CD4-positive, alpha-beta T cell treated with Interferon gamma for 1 hour (primary cell): ENCODE results near the gene PDILT.
"Not testable (repeated sequence)": the region's sequence is repeated elsewhere in the genome, so short reads cannot be mapped to it uniquely, and the experiment has no call there.

Experiments
- DNase-seq: peaks from one replicate; pipeline ENCODE4 v3.0.0-alpha.2; 2020

The PDILT gene

GRCh38 chr16:20359997-20360396, 44.5 kb downstream of the PDILT start:
- no peak for DNase-seq

DNA sequence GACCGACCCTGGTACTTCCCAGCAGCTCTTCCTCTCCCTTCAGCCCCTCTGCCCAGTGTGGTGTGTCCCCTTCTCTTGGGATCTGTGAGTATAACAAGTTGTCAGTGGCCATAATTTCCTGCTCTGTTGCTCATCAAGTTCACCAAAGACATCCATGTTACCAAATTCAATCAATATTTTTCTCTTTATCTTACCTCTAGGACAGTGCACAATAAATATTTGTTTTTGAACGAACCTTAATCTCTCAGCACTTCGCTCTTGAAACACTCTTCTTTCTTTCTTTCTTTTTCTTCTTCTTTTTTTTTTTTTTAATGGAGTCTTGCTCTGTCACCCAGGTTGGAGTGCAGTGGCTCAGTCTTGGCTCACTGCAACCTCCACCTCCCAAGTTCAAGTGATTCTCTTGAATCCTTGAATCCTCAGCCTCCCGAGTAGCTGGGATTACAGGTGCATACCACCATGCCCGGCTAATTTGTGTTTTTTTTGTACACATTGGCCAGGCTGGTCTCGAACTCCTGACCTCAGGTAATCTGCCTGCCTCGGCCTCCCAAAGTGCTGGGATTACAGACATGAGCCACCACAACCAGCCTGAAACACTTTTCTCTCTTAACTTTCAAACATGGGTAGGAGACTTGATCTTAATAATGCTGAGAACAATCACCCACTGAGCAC, 49.3 kb downstream of the PDILT start:
- no peak for DNase-seq

- DNase-seq = no peak
These were observed 51.2 kb downstream of the PDILT start for GRCh38 chr16:20353379-20353778.

DNA sequence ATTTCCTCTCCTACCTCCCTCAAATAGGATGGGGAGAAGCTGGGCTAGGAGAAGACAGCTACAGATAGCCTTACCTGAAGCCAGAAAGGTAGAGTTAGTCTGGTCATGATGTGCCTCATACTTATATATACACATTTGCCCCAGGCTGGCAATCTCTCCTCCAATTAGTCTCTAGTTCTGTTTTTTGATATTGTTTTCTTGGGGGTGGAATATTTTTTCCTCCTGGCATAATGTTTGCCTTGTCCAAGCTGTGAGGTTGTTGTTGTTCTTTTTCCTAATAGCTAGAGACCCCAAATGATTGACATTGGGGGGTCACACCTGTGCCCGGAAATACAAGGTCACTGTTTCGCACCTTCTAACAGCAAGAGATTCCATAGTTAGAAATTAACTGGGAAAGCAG, 51.9 kb downstream of the PDILT start, which contains the start of gene UMOD:
Gene UMOD, minus strand, starts transcription at position 101 of the 400 bp plus-strand sequence. CDS start 1,978 bp downstream, outside the sequence.
- no peak for DNase-seq

GRCh38 chr16:20349615-20350014, 54.9 kb downstream of the PDILT start:
- DNase-seq = no peak

DNA sequence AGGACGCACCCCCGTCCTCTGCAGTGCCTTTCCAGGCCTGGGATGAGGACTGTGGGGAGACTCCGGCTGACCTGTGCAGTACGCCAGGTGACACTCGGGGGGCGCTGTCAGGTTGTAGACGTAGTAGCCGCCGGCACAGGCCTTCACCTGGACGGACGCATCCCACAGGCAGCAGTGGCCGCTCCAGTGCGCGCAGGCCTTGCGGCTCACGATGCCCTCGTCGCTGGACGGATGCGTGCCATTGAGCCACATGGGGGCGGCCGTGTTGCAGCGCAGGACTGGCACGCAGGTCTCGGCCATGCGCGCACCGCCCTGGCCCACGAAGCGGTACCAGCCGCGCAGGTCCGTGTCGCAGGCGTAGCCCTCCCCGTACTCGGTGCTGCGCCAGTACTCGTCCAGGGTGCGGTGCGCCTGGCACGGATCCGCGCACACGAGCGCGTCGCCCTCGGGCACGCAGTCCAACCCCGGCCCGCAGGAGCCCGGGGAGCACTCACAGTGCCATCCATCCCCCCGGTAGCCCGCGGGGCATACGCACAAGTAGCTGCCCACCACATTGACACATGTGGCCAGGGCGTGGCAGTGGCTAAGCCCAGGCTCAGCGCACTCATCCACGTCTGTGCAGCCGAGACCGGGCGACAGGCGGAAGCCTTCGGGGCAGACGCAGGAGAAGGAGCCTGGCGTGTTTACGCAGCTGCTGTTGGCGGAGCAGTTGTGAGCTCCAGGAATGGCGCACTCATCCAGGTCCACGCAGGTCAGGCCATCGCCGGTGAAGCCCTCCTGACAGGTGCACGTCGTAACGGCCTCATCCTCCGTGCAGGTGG, 56.0 kb downstream of the PDILT start:
- no peak for DNase-seq

- no peak for DNase-seq
These were observed 56.7 kb downstream of the PDILT start for GRCh38 chr16:20347666-20348364.

DNA sequence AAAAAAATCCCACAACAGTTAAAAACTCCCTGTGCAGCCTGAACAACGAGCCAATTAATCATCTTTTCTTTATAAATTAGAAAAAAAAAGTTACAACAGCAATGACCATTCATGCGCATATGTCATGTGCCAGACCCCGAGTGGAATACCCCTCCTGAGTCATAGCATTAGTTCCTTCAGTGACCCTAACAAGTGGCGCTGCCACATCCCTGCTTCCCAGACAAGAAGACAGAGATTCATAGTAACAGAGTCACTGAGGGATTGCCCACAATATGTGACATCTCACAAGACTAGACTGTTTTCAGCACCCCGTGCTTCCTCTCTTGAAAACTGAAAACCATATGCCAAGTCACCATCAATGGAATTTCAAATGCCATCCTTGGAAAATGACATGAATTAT, 59.9 kb downstream of the PDILT start:
- no peak for DNase-seq

- no peak for DNase-seq
These were observed 64.8 kb downstream of the PDILT start for GRCh38 chr16:20339744-20340143.

- DNase-seq = no peak
These were observed 67.6 kb downstream of the PDILT start for GRCh38 chr16:20336955-20337354.

DNA sequence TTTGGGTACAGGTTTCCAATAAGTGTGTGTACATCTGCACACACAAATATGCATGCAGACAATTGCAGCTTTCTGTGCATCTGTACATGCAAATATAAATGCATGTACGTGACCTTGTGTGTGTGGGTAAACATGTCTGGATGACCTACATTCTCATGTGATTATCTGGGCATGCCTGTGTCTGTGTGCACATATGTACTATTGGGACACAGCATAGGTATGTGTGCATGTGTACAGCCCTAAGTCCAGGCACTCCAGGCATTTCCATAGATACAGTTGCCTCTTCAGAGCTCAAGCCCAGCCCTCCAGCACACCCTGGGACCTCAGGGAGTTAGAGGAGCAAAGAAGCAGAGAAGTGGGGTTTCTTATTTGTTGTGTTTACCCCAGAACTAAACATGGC, 70.1 kb downstream of the PDILT start:
- DNase-seq = no peak

DNA sequence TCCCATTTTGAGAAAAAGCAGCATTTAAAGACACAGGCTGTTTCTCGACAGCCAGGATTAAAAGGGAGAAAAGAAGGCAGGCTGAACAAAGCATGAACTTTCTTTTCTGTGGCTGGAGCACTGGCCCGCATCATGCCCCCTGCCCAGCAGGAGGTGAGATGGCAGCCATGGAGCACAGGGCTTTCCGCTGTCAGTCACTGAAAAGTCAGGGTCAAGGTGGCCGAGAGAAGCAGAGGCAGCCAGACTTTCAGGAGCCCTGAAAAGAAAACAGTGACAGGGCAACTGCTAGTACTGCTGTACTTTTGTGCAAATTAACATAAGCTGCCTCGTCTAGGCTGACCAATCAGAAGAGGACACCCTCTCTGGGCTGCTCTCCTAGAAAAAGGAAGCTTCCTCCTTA, 71.4 kb downstream of the PDILT start:
- DNase-seq = no peak

- DNase-seq = no peak
These were observed 72.1 kb downstream of the PDILT start for GRCh38 chr16:20332411-20332810.

GRCh38 chr16:20331635-20332034, 72.9 kb downstream of the PDILT start:
- no peak for DNase-seq

- DNase-seq = no peak
These were observed 75.0 kb downstream of the PDILT start for GRCh38 chr16:20329392-20330138.

GRCh38 chr16:20327444-20328041, 77.0 kb downstream of the PDILT start, which contains the start of gene GP2:
Gene GP2, minus strand, starts transcription at chr16:20327513. Its CDS starts 1,082 bp downstream, at chr16:20326431.
- DNase-seq = no peak

GRCh38 chr16:20326321-20326720, 78.2 kb downstream of the PDILT start:
- DNase-seq = no peak

DNA sequence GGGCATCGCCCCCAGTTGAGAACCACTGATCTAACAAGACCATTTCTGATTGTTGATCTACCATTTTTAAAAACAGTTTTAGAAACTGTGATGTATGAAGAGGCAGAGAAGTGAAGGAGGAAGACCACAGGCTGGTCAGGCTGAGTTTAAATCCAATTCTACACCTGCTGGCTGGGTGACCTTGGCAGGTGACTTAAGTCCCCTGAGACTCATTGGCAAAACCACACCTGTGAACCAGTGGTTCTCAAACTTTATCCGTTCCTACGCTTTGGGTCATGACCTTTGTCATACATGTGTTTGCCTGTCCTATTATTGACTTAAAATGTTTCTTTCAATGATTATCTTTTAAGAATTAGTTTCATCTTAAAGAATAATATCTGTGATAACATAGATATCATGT, 79.5 kb downstream of the PDILT start:
- DNase-seq = no peak

DNA sequence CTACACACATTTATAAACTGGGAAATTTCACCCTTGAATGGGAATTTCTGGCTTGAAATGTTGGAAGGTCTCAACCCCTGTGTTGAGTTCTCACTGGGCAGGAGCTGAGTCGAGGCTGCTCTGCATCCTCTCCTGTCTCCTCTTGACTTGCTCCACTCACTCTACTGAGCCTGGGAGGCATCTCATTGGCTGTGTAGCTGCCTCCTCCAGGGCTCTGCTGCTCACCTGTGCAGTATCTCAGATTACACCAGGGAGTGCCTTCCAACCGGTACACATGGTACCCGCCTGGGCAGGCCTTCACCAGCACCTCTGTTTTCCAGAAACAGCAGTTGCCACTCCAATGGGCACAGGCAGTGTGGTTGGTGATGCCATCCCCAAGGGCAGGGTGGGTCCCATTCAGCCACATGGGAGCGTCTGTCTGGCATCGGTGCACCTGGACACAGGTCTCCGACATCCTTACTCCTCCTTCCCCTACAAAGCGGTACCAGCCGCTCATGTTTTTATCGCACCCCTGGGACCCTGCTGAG, 80.9 kb downstream of the PDILT start:
- no peak for DNase-seq

DNA sequence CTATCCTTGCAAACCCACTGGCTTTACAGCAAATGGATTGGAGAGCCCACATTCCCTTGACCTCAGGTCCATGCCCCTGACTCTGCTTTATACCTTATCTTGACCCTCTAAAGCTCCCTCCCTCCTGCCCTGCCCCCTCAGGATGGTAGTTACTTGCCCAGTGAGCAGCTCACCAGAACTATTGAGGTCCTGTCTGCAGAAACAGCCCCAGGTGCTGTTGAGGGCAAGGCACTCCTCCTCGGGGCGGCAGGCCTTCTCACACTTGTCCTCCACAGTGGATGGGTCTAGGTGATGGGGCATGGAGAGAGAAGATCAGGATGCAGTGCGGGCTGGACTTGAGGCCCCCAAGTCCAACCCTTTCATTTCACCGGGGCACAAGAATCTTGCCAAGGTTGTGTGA, 81.8 kb downstream of the PDILT start:
- no peak for DNase-seq

DNA sequence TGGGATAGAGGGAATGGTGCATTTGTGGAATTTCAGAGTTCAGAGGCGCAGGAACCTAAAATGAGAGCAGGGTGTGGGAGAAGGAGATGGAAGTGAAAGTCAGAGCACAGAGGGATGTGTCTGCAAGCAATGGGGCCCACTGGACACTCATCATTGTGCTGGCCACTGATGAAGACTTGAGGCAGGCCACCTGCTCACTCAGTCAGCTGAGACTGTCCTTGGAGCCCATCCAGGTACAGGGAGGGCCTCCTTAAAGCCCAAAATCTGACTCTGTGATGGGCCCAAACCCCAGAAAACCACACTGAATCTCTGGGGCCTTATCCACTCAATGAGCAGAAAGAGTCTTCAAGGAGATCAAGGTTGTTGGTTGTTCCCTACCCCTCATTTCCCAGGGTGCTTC, 82.9 kb downstream of the PDILT start:
- no peak for DNase-seq

DNA sequence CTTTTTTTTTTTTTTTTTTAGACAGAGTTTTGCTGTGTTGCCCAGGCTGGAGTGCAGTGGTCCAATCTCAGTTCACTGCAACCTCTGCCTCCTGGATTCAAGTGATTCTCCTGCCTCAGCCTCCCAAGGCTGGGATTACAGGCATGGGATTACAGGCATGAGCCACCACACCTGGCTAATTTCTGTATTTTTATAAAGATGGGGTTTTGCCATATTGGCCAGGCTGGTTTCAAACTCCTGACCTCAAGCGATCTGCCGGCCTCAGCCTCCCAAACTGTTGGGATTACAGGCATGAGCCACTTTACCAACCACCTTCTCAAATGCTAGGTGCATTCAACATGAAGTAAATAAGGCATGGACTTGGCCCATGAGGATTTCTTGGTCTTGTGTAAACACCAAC, 83.5 kb downstream of the PDILT start:
- DNase-seq = not testable (repeated sequence)
